SK-N-SH (cell line): Measurements from ENCODE around the gene HID1.

ENCODE experiments used
- EP300 ChIP-seq, 2 experiments: IDR thresholded peaks; 2 replicates each; pipeline versions ENCODE4 v1.4.0 to v1.6.1; 2012; ENCODE audit warnings: borderline replicate concordance in 1 of 2, low read depth in 1 of 2, low read length in 1 of 2
- POLR2AphosphoS5 ChIP-seq: IDR thresholded peaks from 2 replicates; pipeline ENCODE4 v1.6.1; 2012; ENCODE audit warnings: low read depth, low read length
- RFX5 ChIP-seq: IDR thresholded peaks from 2 replicates; pipeline ENCODE4 v1.6.1; 2012; ENCODE audit warnings: mild to moderate bottlenecking, improper control_type of control experiment, low read length
- RXRA ChIP-seq: IDR thresholded peaks from 2 replicates; pipeline ENCODE4 v1.4.0; 2012; ENCODE audit warnings: low read depth, mild to moderate bottlenecking, borderline replicate concordance
- YY1 ChIP-seq: IDR thresholded peaks from 2 replicates; pipeline ENCODE4 v1.4.0; 2012; ENCODE audit warnings: low read depth, mild to moderate bottlenecking
- TF ChIP-seq, protein P1 (sequence below): IDR thresholded peaks from 2 replicates; pipeline ENCODE4 v1.4.0; 2012; ENCODE audit warnings: low read depth
- TF ChIP-seq, protein P2 (sequence below): fragments of 200-600 bp; sonication (generic); IDR thresholded peaks from 2 replicates; pipeline ENCODE4 v1.6.1; 2017; ENCODE audit warnings: antibody characterized with exemption, mild to moderate bottlenecking, moderate library complexity

DNA sequence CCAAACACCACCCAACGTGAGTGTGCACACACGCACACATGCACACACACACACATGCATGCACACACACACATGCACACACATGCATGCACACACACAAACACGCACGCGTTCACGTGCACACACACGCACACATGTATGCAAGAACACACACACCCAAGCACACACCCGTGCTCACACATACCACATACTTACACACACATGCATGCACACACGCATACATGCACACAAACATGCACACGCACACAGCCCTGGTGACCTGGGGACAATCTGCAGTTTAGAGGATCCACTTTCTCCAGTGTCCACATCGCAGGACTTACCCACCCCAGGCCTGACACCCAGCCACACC lies 55.7 kb downstream of the HID1 start:
- TF ChIP-seq RFX5: no peak
- TF ChIP-seq, protein P1, sequence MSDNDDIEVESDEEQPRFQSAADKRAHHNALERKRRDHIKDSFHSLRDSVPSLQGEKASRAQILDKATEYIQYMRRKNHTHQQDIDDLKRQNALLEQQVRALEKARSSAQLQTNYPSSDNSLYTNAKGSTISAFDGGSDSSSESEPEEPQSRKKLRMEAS: no peak
- no peak for TF ChIP-seq EP300 (IDR thresholded peaks at IDR 0.05; ENCODE audit: borderline replicate concordance in 1 of 2, low read depth in 1 of 2, low read length in 1 of 2)
- TF ChIP-seq, protein P2, sequence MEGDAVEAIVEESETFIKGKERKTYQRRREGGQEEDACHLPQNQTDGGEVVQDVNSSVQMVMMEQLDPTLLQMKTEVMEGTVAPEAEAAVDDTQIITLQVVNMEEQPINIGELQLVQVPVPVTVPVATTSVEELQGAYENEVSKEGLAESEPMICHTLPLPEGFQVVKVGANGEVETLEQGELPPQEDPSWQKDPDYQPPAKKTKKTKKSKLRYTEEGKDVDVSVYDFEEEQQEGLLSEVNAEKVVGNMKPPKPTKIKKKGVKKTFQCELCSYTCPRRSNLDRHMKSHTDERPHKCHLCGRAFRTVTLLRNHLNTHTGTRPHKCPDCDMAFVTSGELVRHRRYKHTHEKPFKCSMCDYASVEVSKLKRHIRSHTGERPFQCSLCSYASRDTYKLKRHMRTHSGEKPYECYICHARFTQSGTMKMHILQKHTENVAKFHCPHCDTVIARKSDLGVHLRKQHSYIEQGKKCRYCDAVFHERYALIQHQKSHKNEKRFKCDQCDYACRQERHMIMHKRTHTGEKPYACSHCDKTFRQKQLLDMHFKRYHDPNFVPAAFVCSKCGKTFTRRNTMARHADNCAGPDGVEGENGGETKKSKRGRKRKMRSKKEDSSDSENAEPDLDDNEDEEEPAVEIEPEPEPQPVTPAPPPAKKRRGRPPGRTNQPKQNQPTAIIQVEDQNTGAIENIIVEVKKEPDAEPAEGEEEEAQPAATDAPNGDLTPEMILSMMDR: no peak
- TF ChIP-seq POLR2AphosphoS5: no peak
- TF ChIP-seq RXRA: no peak
- no peak for TF ChIP-seq YY1
